Erythroblast (primary cell): ENCODE measurements around the gene PIGS.

Experiments used
- GATA1 ChIP-seq: IDR thresholded peaks from 2 replicates; pipeline ENCODE4 v1.6.1; 2011; ENCODE audit warnings: low read depth, mild to moderate bottlenecking, control low read depth, low read length, moderate library complexity
- POLR2A ChIP-seq: IDR thresholded peaks from 2 replicates; pipeline ENCODE4 v1.6.1; 2011; ENCODE audit warnings: mild to moderate bottlenecking, low read length

DNA sequence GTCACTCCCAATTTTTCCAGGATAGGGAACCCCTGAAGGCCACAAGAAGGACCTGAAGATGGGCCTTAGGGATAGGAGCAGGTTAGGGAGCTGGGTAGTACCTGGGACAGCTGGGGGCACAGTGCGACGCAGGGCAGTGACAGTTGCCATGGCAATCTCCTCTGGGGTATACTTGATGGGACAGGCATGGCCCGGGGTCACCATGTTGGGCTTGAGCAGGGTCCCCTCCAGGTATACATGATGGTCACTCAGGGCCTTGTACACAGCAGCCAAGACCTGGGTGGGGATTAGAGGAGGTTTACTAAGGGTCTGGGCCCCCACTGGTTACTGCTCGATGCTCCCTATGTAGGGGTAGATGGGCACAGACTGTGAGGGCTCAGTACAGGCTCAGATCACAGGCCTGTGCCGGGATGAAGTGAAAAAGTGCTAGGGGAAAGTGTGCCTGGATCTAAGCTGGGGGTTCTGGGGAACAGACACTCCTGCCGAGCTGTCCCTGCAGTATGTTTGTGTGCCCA, 2.7 kb upstream of the PIGS start:
- TF ChIP-seq POLR2A (no peak), GATA1 (no peak)
